Myocyte (in vitro differentiated cells): ENCODE results near the gene MIER2. TPM values are rescaled to one million over a fixed set of nuclear protein-coding genes. Genes with fewer than 3 reads are reported as not detected.
"Not testable (repeated sequence)": the region's sequence is repeated elsewhere in the genome, so short reads cannot be mapped to it uniquely, and the experiment has no call there.

Experiments used
- DNase-seq: peaks from one replicate; pipeline ENCODE4 v3.0.0-alpha.2; 2012; ENCODE audit warnings: low read depth
- polyA plus RNA-seq: library from polyadenylated mRNA; unstranded; fragments of >200 nt; gene quantifications from one replicate; pipeline ENCODE4 v1.2.1, GENCODE V29; 2012; ENCODE audit warnings: missing spikeins
- total RNA-seq: library from RNA; depleted of rRNA; stranded (reverse); fragments of >200 nt; gene quantifications from 2 replicates; pipeline ENCODE4 v1.2.3, GENCODE V29; 2014

MIER2 gene, protein sequence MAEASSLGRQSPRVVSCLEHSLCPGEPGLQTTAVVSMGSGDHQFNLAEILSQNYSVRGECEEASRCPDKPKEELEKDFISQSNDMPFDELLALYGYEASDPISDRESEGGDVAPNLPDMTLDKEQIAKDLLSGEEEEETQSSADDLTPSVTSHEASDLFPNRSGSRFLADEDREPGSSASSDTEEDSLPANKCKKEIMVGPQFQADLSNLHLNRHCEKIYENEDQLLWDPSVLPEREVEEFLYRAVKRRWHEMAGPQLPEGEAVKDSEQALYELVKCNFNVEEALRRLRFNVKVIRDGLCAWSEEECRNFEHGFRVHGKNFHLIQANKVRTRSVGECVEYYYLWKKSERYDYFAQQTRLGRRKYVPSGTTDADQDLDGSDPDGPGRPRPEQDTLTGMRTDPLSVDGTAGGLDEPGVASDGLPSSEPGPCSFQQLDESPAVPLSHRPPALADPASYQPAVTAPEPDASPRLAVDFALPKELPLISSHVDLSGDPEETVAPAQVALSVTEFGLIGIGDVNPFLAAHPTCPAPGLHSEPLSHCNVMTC
- 16.0 and 28.1 TPM in 2 replicates for total RNA-seq
- 30.7 TPM for polyA plus RNA-seq

GRCh38 chr19:344625-345319 is at the start of gene MIER2:
MIER2 (minus strand) TSS chr19:344796; CDS start chr19:344782, 14 bp downstream.
- DNase-seq, result peak; percentile 73

- DNase-seq, result not testable (repeated sequence)
Observed at GRCh38 chr19:393560-393959, 49.0 kb upstream of the MIER2 start.

DNA sequence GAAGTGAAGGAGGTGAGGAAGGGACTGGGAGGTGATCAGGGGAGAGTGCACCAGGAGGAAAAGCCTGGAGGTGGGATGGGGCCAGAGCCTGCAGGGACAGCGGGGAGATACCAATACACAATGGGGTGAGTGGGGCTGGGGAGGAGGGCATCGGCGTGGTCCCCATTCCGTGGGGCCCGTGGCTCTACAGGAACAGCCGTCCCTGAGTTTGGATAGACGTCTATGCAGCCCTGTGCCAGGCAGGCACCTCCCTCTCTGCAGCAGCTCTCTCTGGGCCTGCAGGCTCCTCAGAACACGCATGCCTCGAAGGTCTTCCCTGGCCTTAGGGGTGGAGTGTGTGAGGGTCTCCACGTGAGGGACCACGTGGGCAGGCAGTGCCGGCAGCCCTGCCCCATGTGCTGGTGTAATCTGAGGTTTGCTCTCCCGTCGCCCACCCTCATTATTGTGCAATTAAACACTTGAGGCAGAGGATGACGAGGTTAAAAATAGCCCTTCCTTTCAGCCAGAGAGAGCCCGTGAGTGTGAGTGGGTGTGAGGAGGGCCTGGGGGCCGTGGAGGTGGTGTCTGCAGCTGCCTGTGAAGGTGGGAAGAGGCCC is 47.9 kb upstream of the MIER2 start:
- no peak for DNase-seq

DNA sequence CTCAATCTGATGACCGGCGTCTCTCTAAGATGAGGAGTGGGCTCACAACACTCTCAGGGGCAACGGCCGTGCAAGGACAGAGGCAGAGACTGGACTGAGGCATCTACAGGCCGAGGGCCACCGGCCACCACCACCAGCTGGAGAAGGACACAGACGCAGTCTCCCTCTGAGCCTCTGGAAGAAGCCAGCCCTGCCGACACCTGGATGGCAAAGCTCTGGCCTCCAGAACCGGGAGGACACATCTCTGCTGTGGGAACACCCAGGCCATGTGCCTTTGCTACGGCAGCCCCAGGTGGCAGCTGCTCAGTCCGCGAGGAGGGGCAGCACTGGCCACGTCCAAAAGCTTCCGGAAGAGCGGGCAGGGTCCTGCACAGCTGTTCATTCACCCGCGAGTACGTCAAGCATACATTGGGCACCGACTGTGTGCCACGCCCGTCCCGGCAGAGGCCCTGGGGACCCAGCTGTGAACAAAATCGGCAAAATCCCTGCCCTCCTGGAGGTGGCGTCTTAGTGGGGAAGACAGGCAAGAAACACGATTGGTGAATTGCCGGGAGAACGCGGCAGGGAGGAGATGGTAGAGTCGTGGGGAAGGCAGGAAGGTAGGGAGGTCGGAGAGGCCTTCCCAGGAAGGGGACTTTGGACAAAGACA is 47.3 kb upstream of the MIER2 start:
- no peak for DNase-seq

DNA sequence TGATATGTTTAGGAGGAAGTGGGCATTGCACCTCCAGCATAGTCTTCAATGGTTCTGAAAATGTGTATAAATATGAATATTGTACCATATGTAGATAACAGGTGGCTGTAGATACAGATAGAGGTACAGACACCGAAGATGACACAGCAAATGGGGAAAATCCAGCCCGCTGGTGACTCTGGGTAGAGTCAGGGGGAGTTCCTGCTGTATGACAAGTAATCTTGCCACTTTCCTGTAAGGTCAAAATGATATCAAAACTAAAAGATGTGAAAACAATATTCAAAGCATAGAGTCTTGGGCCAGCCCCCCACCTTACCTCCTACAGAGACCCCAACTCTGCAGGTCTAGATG is 46.6 kb upstream of the MIER2 start:
- DNase-seq, result no peak

DNA sequence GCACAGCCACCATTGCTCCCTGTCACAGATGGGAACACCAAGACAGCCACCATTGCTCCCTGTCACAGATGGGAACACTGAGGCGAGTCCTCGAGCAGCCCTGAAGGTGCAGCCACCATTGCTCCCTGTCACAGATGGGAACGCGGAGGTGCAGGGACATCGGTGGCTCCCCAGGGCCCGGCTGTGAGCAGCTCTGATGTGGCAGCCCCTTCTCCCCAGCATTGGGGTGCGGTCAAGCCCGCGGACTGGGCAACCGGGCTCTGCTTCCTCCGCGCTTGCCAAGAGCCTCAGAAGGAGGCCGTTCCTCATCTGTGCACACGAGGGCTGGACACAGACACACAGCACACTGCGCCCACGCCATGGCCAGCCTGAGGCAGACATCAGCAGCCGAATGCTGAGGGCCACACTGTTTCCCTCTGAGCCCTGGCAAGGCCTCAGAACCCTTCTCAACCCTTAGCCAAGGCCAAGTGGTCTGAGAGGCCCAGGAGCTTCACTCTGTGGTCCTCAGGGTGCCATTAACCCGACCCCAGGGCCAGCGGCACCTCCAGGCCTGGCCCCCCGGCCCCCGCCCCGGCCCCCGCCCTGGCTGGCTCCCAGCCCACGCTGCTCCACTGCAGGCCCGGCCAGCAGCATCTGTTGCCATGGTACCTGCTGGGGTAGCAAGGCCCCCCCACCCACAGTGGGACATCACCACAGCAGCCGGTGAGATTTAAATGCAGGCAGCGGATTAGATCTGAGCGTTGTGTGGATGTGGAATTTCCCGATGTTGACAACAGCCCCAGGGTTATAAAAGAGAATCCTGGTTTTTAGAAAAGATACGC is 46.0 kb upstream of the MIER2 start:
- no peak for DNase-seq

DNA sequence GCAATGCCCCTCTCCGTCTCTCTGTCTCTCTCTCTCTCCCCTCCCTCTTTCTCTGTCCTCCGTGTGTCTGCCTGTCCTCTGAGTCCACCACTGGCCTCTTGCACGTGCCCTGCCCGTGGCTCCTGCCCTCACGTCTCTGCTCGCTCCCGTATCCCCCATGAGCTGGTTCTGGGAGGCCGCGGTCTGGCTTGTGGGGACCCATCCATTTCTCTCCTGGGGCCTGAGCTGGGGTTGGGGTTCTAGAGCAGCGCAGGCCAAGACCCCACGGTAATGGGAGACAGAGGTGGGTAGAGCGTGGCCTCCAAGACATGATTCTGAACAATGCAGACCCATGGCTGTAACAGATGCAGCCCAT is 45.3 kb upstream of the MIER2 start:
- DNase-seq, result no peak

- no peak for DNase-seq
Observed at GRCh38 chr19:389255-389934, 44.8 kb upstream of the MIER2 start.

- DNase-seq, result no peak
Observed at GRCh38 chr19:388691-389090, 44.1 kb upstream of the MIER2 start.

DNA sequence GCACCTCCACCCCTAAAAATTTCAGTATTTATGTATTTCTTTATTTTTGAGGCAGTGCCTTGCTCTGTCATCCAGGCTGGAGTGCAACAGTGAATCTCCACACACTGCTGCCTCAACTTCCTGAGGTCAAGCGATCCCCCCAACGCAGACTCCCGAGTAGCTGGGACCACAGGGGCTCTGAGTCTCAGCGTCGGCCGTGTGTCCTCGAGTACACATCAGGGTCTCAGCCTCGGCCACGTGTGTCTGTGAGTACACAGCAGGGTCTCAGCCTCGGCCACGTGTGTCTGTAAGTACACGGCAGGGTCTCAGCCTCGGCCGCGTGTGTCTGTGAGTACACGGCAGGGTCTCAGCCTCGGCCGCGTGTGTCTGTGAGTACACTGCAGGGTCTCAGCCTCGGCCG is 43.2 kb upstream of the MIER2 start:
- no peak for DNase-seq

GRCh38 chr19:386632-387301 is 42.2 kb upstream of the MIER2 start:
- peak; percentile 58 for DNase-seq

GRCh38 chr19:386189-386588 is 41.6 kb upstream of the MIER2 start:
- DNase-seq, result not testable (repeated sequence)

DNA sequence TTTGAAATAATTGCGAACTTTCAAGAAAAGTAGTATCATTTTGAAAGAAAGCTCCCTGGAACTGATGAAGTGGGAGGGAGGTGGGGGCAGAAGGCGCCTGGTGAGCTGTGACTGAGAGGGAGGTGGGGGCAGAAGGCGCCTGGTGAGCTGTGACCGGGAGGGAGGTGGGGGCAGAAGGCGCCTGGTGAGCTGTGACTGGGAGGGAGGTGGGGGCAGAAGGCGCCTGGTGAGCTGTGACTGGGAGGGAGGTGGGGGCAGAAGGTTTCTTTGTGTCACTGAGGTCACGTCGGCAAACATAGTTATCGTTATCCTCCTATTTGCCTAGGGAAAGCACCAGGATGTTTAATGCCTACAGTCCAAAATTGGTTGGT is 40.2 kb upstream of the MIER2 start:
- DNase-seq, result no peak

DNA sequence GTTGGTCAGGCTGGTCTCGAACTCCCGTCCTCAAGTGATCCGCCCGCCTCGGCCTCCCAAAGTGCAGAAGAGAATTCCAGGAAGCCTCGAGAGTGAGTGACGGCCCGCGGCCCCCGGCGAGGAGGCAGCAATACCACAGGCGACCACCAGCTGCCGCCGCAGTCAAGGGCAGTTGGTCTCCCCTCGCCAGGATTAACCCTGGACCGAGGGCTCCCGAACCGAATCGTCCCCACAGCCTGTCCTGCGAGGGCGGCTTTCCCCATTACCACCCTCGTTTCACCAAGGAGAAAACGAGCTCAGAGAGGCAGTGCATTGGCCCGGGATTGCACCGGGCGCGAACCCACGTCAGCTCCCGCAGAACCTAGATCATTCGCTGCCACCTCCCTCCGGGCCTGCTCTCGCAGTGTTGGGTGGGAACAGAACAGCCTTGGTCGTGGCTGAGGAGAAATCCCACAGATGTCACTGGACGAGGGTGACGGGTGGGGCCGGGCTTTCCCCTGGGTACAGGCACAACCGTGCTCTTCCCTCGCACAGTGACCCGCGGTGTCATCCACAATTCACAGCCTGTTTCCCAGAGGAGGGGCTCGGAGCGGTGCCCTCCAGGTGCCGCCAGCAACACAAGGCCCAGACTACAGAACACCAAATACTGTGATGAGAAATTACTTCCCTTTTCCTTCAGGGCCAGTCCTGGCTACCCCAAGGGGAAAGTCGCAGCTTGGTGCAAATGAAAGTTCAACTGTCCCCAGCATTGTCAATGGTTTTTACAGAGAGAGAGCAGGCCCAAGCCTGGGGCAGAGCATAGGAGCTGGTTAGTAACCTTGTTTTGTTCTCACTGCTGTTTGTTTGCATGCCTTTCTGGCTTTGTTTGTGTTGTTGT is 39.6 kb upstream of the MIER2 start:
- DNase-seq, result peak; percentile 9

GRCh38 chr19:383040-383439 is 38.4 kb upstream of the MIER2 start:
- no peak for DNase-seq

GRCh38 chr19:382578-382977 is 38.0 kb upstream of the MIER2 start:
- DNase-seq, result peak; percentile 43

GRCh38 chr19:381901-382300 is 37.3 kb upstream of the MIER2 start:
- not testable (repeated sequence) for DNase-seq

GRCh38 chr19:380618-381219 is 36.1 kb upstream of the MIER2 start:
- not testable (repeated sequence) for DNase-seq
